GM23338 (cell line): ENCODE data around the gene CDC34. TPM values are rescaled to one million over a fixed set of nuclear protein-coding genes. Genes with fewer than 3 reads are reported as not detected.

ENCODE experiments used
- ATAC-seq: fragments of 200-7000 bp; cut with Tn5 transposase; 3 replicates; pipeline ENCODE4 v1.9.1; 2020
- DNase-seq: peaks from one replicate; pipeline ENCODE4 v3.0.0-alpha.2; 2015; ENCODE audit warnings: low spot score
- H2AFZ ChIP-seq: fragments of 200-600 bp; sonication (generic); 2 replicates; pipeline ENCODE4 v1.8.0; 2016; ENCODE audit warnings: antibody characterized with exemption, mild to moderate bottlenecking, moderate library complexity
- H3F3A ChIP-seq: fragments of 200-600 bp; sonication (generic); replicated peaks from 2 replicates; pipeline ENCODE4 v1.8.0; 2017; ENCODE audit warnings: antibody characterized with exemption, mixed run types, low read depth
- H3K27ac ChIP-seq: fragments of 200-600 bp; sonication (generic); 2 replicates; pipeline ENCODE4 v1.6.1; 2016; ENCODE audit warnings: low read depth
- H3K27me3 ChIP-seq: fragments of 200-600 bp; sonication (generic); 2 replicates; pipeline ENCODE4 v1.8.0; 2016; ENCODE audit warnings: mild to moderate bottlenecking, mixed run types, moderate library complexity; ENCODE audit not compliant: insufficient read depth
- H3K36me3 ChIP-seq: fragments of 200-600 bp; sonication (generic); 2 replicates; pipeline ENCODE4 v1.8.0; 2016; ENCODE audit warnings: mild to moderate bottlenecking; ENCODE audit not compliant: insufficient read depth
- H3K4me1 ChIP-seq: fragments of 200-600 bp; sonication (generic); 2 replicates; pipeline ENCODE4 v1.8.0; 2016; ENCODE audit warnings: mild to moderate bottlenecking, moderate library complexity; ENCODE audit not compliant: insufficient read depth
- H3K4me2 ChIP-seq: fragments of 200-600 bp; sonication (generic); 2 replicates; pipeline ENCODE4 v1.7.1; 2017; ENCODE audit warnings: mixed run types
- H3K4me3 ChIP-seq: fragments of 200-600 bp; sonication (generic); 2 replicates; pipeline ENCODE4 v1.6.1; 2016; ENCODE audit warnings: mixed run types
- H3K79me2 ChIP-seq: fragments of 200-600 bp; sonication (generic); replicated peaks from 2 replicates; pipeline ENCODE4 v1.8.0; 2017; ENCODE audit warnings: mild to moderate bottlenecking; ENCODE audit not compliant: insufficient read depth
- H3K9me2 ChIP-seq: fragments of 200-600 bp; sonication (generic); 2 replicates; pipeline ENCODE4 v1.8.0; 2017; ENCODE audit not compliant: insufficient read depth
- H4K20me1 ChIP-seq: fragments of 200-600 bp; sonication (generic); replicated peaks from 2 replicates; pipeline ENCODE4 v1.8.0; 2017; ENCODE audit warnings: mild to moderate bottlenecking; ENCODE audit not compliant: insufficient read depth
- H3K27ac Mint-ChIP-seq: 2 replicates; pipeline ENCODE4 v1.8.0; 2020; ENCODE audit warnings: inconsistent platforms, mild to moderate bottlenecking, moderate library complexity, mixed read lengths
- H3K27me3 Mint-ChIP-seq: 3 replicates; pipeline ENCODE4 v1.8.0; 2022; ENCODE audit warnings: low read depth, mild to moderate bottlenecking, moderate library complexity, mixed read lengths, inconsistent platforms; ENCODE audit not compliant: insufficient read depth, poor library complexity
- H3K36me3 Mint-ChIP-seq: 3 replicates; pipeline ENCODE4 v1.8.0; 2021; ENCODE audit warnings: low read depth, mild to moderate bottlenecking, inconsistent platforms, moderate library complexity, mixed read lengths
- H3K4me1 Mint-ChIP-seq: 3 replicates; pipeline ENCODE4 v1.8.0; 2020; ENCODE audit warnings: mild to moderate bottlenecking, inconsistent platforms, mixed read lengths
- H3K4me3 Mint-ChIP-seq: 3 replicates; pipeline ENCODE4 v1.8.0; 2021; ENCODE audit warnings: moderate library complexity, mild to moderate bottlenecking, inconsistent platforms, mixed read lengths
- H3K9me3 Mint-ChIP-seq: 3 replicates; pipeline ENCODE4 v1.8.0; 2020; ENCODE audit warnings: moderate library complexity, mild to moderate bottlenecking, inconsistent platforms, mixed read lengths
- CREB1 ChIP-seq: fragments of 250-450 bp; sonication (Bioruptor Pico); IDR thresholded peaks from 2 replicates; pipeline ENCODE4 v1.5.0; 2020; ENCODE audit warnings: low read depth, mild to moderate bottlenecking, moderate library complexity
- ETS1 ChIP-seq: IDR thresholded peaks from 2 replicates; pipeline ENCODE4 v1.6.1; 2016; ENCODE audit warnings: antibody characterized with exemption
- EZH2 ChIP-seq: fragments of 200-600 bp; sonication (generic); IDR thresholded peaks from one replicate; pipeline ENCODE4 v1.8.0; 2017; ENCODE audit warnings: antibody characterized with exemption, mild to moderate bottlenecking, low read depth; ENCODE audit not compliant: unreplicated experiment
- JUNB ChIP-seq: IDR thresholded peaks from one replicate; pipeline ENCODE4 v1.6.1; 2016; ENCODE audit warnings: antibody characterized with exemption; ENCODE audit not compliant: unreplicated experiment
- REST ChIP-seq: IDR thresholded peaks from one replicate; pipeline ENCODE4 v1.6.1; 2018; ENCODE audit warnings: antibody characterized with exemption; ENCODE audit not compliant: unreplicated experiment
- ZNF114 ChIP-seq: fragments of 250-450 bp; sonication (Bioruptor Pico); IDR thresholded peaks from 2 replicates; pipeline ENCODE4 v1.5.0; 2020; ENCODE audit warnings: mild to moderate bottlenecking, moderate library complexity
- polyA plus RNA-seq: library from polyadenylated mRNA; unstranded; fragments of >200 nt; fragmentation: Nextera tagmentation; extraction: Ambion mirVana; gene quantifications from 2 replicates; pipeline ENCODE4 v1.2.1, GENCODE V29; 2016
- total RNA-seq: library from RNA; depleted of rRNA; stranded (reverse); fragments of >200 nt; shearing (Covaris generic); gene quantifications from 2 replicates; pipeline ENCODE4 v1.2.3, GENCODE V29; 2014

CDC34 gene
- total and polyA plus RNA-seq, 2 experiments from 2014 or later = 114 to 148 TPM

GRCh38 chr19:589693-590395 is 58.3 kb downstream of the CDC34 start, which contains the start of gene HCN2:
Gene HCN2 (plus strand): TSS chr19:589881. CDS start chr19:589946, 65 bp downstream.
- H3K27ac Mint-ChIP-seq = no peak within 1 kb of the TSS
- H3K4me3 Mint-ChIP-seq = peak within 1 kb of the TSS; percentile 60
- Histone ChIP-seq H3K4me3 (peak within 1 kb of the TSS; percentile 50), H4K20me1 (peaks cover 4% of the 10 kb centered on the region; the same call in 1 of the 2 replicates), H3K27me3 (peaks cover 31% of the 10 kb centered on the region), H3K36me3 (no peaks in the 10 kb centered on the region), H3K27ac (no peak within 1 kb of the TSS), H2AFZ (no peak within 1 kb of the TSS), H3K4me1 (peaks cover 5% of the 10 kb centered on the region; the same call in 1 of the 2 replicates), H3K9me2 (no peaks in the 10 kb centered on the region), H3K79me2 (no peaks in the 10 kb centered on the region), H3K4me2 (peak within 1 kb of the TSS; percentile 70), H3F3A (no peaks in the 10 kb centered on the region; the same call in 1 of the 2 replicates)
- peaks cover 52% of the 10 kb centered on the region for H3K27me3 Mint-ChIP-seq
- no peak for ATAC-seq
- H3K4me1 Mint-ChIP-seq = no peaks in the 10 kb centered on the region
- no peak for TF ChIP-seq JUNB
- DNase-seq = no peak
- H3K36me3 Mint-ChIP-seq = no peaks in the 10 kb centered on the region
- H3K9me3 Mint-ChIP-seq = no peaks in the 10 kb centered on the region

GRCh38 chr19:590396-590745 is 58.8 kb downstream of the CDC34 start:
- H3K27ac Mint-ChIP-seq = no peak overlapping the region
- H3K4me3 Mint-ChIP-seq = peak overlapping the region; percentile 45; the same call in 1 of the 3 replicates
- Histone ChIP-seq H3K9me2 (no peaks in the 10 kb centered on the region), H3F3A (no peaks in the 10 kb centered on the region; the same call in 1 of the 2 replicates), H3K4me3 (peak overlapping the region; percentile 50), H3K4me2 (peak overlapping the region; percentile 70), H3K79me2 (no peaks in the 10 kb centered on the region), H3K4me1 (peaks cover 5% of the 10 kb centered on the region; the same call in 1 of the 2 replicates), H3K36me3 (no peaks in the 10 kb centered on the region), H3K27ac (no peak overlapping the region), H4K20me1 (peaks cover 4% of the 10 kb centered on the region; the same call in 1 of the 2 replicates), H3K27me3 (peaks cover 31% of the 10 kb centered on the region), H2AFZ (no peak overlapping the region)
- H3K4me1 Mint-ChIP-seq = no peaks in the 10 kb centered on the region
- no peaks in the 10 kb centered on the region for H3K9me3 Mint-ChIP-seq
- TF ChIP-seq REST = no peak
- TF ChIP-seq ETS1 = no peak
- TF ChIP-seq ZNF114 = no peak
- DNase-seq (no peak), ATAC-seq (no peak)
- peaks cover 49% of the 10 kb centered on the region for H3K27me3 Mint-ChIP-seq
- H3K36me3 Mint-ChIP-seq = no peaks in the 10 kb centered on the region

- Histone ChIP-seq H3K27ac (no peak overlapping the region), H3F3A (no peaks in the 10 kb centered on the region; the same call in 1 of the 2 replicates), H3K79me2 (no peaks in the 10 kb centered on the region), H3K9me2 (no peaks in the 10 kb centered on the region), H3K36me3 (no peaks in the 10 kb centered on the region), H2AFZ (no peak overlapping the region), H3K4me1 (peaks cover 5% of the 10 kb centered on the region; the same call in 1 of the 2 replicates), H3K4me3 (peak overlapping the region; percentile 50), H4K20me1 (peaks cover 4% of the 10 kb centered on the region; the same call in 1 of the 2 replicates), H3K4me2 (peak overlapping the region; percentile 70), H3K27me3 (peaks cover 31% of the 10 kb centered on the region)
- ATAC-seq (no peak), DNase-seq (no peak)
- H3K4me3 Mint-ChIP-seq = no peak overlapping the region
- peaks cover 46% of the 10 kb centered on the region for H3K27me3 Mint-ChIP-seq
- no peaks in the 10 kb centered on the region for H3K9me3 Mint-ChIP-seq
- TF ChIP-seq REST (no peak), EZH2 (no peak), CREB1 (CRISPR knock-in tag) (no peak), ETS1 (no peak), JUNB (no peak)
- H3K27ac Mint-ChIP-seq = no peak overlapping the region
- H3K36me3 Mint-ChIP-seq = no peaks in the 10 kb centered on the region
- no peaks in the 10 kb centered on the region for H3K4me1 Mint-ChIP-seq
These were observed 59.2 kb downstream of the CDC34 start for GRCh38 chr19:590750-591098.
